ENCODE results near the gene GNAI3.

The GNAI3 gene

GRCh38 chr1:109628540-109629321 lies 80.3 kb downstream of the GNAI3 start:
- Histone ChIP-seq H3K4ac (ENCODE audit: low read depth in 1 of 2, low read length in 2 of 2) (no peak overlapping the region), H3K23ac (ENCODE audit: low read length in 2 of 2) (no peak overlapping the region), H3K4me2 (ENCODE audit: low read length, poor library complexity, severe bottlenecking) (no peak overlapping the region), H3K79me1 (replicated peaks; ENCODE audit: low read length, poor library complexity, severe bottlenecking) (peaks cover 38% of the 10 kb centered on the region), H4K91ac (ENCODE audit: low read length) (no peak overlapping the region), H3K27ac (ENCODE audit: low read length, poor library complexity, severe bottlenecking) (peak overlapping the region; percentile 85), H2BK120ac (ENCODE audit: low read depth, low read length) (no peak overlapping the region), H3K18ac (ENCODE audit: low read depth in 1 of 2, low read length in 2 of 2) (no peak overlapping the region), H3K9me3 (ENCODE audit: control insufficient read depth, low read length) (no peaks in the 10 kb centered on the region), H3K9ac (ENCODE audit: low read length) (no peak overlapping the region), H2BK12ac (ENCODE audit: low read length in 2 of 2) (no peak overlapping the region), H2BK15ac (ENCODE audit: low read depth, poor library complexity, severe bottlenecking) (no peak overlapping the region), H4K8ac (ENCODE audit: low read length) (no peak overlapping the region), H2AFZ (ENCODE audit: low read depth, low read length) (no peak overlapping the region), H3K4me3 (ENCODE audit: insufficient read depth in 1 of 2, low read depth in 1 of 2, low read length in 2 of 2) (no peak overlapping the region), H3K27me3 (ENCODE audit: control insufficient read depth in 1 of 2, insufficient read depth in 1 of 2, low read length in 2 of 2) (no peaks in the 10 kb centered on the region), H2BK5ac (ENCODE audit: low read depth, low read length, poor library complexity, severe bottlenecking) (no peak overlapping the region), H2AK5ac (ENCODE audit: low read length, severe bottlenecking) (peak overlapping the region; percentile 22), H3K36me3 (ENCODE audit: control insufficient read depth in 1 of 2, insufficient read depth in 2 of 2, low read depth in 1 of 2, low read length in 2 of 2) (peaks cover 63 to 85% of the 10 kb centered on the region in 2 experiments), H3K4me1 (ENCODE audit: control insufficient read depth, insufficient read depth, low read depth, low read length) (peaks cover 50% of the 10 kb centered on the region), H3K14ac (ENCODE audit: low read length in 2 of 2) (no peak overlapping the region)
- DNase-seq, result no peak
- 86% methylated on average over 23 of the region's 23 CpGs for WGBS

DNA sequence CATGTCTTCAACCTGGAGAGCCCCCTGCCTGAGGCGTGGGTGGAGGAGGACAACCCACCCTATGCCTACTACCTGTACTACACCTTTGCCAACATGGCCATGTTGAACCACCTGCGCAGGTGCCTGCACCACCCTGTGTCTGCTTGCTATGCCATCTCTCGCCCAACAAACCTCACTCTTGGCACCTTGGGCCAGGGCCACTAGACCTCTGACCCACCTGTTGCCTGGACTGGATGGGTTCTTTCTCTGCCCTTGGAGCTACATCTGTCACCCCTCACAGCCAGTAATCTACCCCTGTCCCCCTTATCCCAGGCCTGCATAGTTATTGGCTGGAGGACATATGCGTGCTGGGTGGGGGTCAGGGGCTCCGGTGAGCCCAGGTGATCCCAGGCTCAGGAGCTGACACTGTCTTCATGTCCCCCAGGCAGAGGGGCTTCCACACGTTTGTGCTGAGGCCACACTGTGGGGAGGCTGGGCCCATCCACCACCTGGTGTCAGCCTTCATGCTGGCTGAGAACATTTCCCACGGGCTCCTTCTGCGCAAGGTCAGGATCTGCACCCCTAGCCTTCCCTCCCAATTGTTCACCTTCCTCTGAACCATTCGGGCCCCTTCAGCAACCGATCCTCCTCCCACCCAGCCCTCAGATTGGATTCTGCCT lies 81.1 kb downstream of the GNAI3 start:
- H2BK120ac ChIP-seq (ENCODE audit: low read depth, low read length), result no peak overlapping the region
- H2AFZ ChIP-seq (ENCODE audit: low read depth, low read length), result no peak overlapping the region
- peaks cover 63 to 84% of the 10 kb centered on the region in 2 experiments for H3K36me3 ChIP-seq (ENCODE audit: control insufficient read depth in 1 of 2, insufficient read depth in 2 of 2, low read depth in 1 of 2, low read length in 2 of 2)
- no peak overlapping the region for H3K9ac ChIP-seq (ENCODE audit: low read length)
- no peaks in the 10 kb centered on the region for H3K9me3 ChIP-seq (ENCODE audit: control insufficient read depth, low read length)
- H3K14ac ChIP-seq (ENCODE audit: low read length in 2 of 2), result no peak overlapping the region
- H3K27me3 ChIP-seq (ENCODE audit: control insufficient read depth in 1 of 2, insufficient read depth in 1 of 2, low read length in 2 of 2), result no peaks in the 10 kb centered on the region
- no peak overlapping the region for H3K18ac ChIP-seq (ENCODE audit: low read depth in 1 of 2, low read length in 2 of 2)
- H2BK5ac ChIP-seq (ENCODE audit: low read depth, low read length, poor library complexity, severe bottlenecking), result no peak overlapping the region
- H2AK5ac ChIP-seq (ENCODE audit: low read length, severe bottlenecking), result peak overlapping the region; percentile 8
- no peak overlapping the region for H3K27ac ChIP-seq (ENCODE audit: low read length, poor library complexity, severe bottlenecking)
- no peak overlapping the region for H3K23ac ChIP-seq (ENCODE audit: low read length in 2 of 2)
- H3K4ac ChIP-seq (ENCODE audit: low read depth in 1 of 2, low read length in 2 of 2), result no peak overlapping the region
- no peak overlapping the region for H2BK12ac ChIP-seq (ENCODE audit: low read length in 2 of 2)
- H3K4me1 ChIP-seq (ENCODE audit: control insufficient read depth, insufficient read depth, low read depth, low read length), result peaks cover 45% of the 10 kb centered on the region
- no peak overlapping the region for H4K8ac ChIP-seq (ENCODE audit: low read length)
- H2BK15ac ChIP-seq (ENCODE audit: low read depth, poor library complexity, severe bottlenecking), result no peak overlapping the region
- H3K4me3 ChIP-seq (ENCODE audit: insufficient read depth in 1 of 2, low read depth in 1 of 2, low read length in 2 of 2), result no peak overlapping the region
- H3K79me1 ChIP-seq (replicated peaks; ENCODE audit: low read length, poor library complexity, severe bottlenecking), result peaks cover 40% of the 10 kb centered on the region
- WGBS, result 85% methylated on average over 10 of the region's 10 CpGs
- DNase-seq, result no peak
- H3K4me2 ChIP-seq (ENCODE audit: low read length, poor library complexity, severe bottlenecking), result no peak overlapping the region
- no peak overlapping the region for H4K91ac ChIP-seq (ENCODE audit: low read length)

GRCh38 chr1:109630081-109630897 lies 81.9 kb downstream of the GNAI3 start:
- 95% methylated on average over 20 of the region's 30 CpGs for WGBS
- no peak overlapping the region for H3K23ac ChIP-seq (ENCODE audit: low read length in 2 of 2)
- H3K36me3 ChIP-seq (ENCODE audit: control insufficient read depth in 1 of 2, insufficient read depth in 2 of 2, low read depth in 1 of 2, low read length in 2 of 2), result peaks cover 63 to 76% of the 10 kb centered on the region in 2 experiments
- H4K8ac ChIP-seq (ENCODE audit: low read length), result peak overlapping the region; percentile 1
- no peak overlapping the region for H3K14ac ChIP-seq (ENCODE audit: low read length in 2 of 2)
- no peak overlapping the region for H2BK12ac ChIP-seq (ENCODE audit: low read length in 2 of 2)
- no peaks in the 10 kb centered on the region for H3K27me3 ChIP-seq (ENCODE audit: control insufficient read depth in 1 of 2, insufficient read depth in 1 of 2, low read length in 2 of 2)
- H3K4ac ChIP-seq (ENCODE audit: low read depth in 1 of 2, low read length in 2 of 2), result no peak overlapping the region
- H2BK15ac ChIP-seq (ENCODE audit: low read depth, poor library complexity, severe bottlenecking), result no peak overlapping the region
- H3K79me1 ChIP-seq (replicated peaks; ENCODE audit: low read length, poor library complexity, severe bottlenecking), result peaks cover 40% of the 10 kb centered on the region
- H3K18ac ChIP-seq (ENCODE audit: low read depth in 1 of 2, low read length in 2 of 2), result no peak overlapping the region
- H3K4me2 ChIP-seq (ENCODE audit: low read length, poor library complexity, severe bottlenecking), result no peak overlapping the region
- no peak overlapping the region for H2BK120ac ChIP-seq (ENCODE audit: low read depth, low read length)
- H3K4me3 ChIP-seq (ENCODE audit: insufficient read depth in 1 of 2, low read depth in 1 of 2, low read length in 2 of 2), result no peak overlapping the region
- peaks cover 38% of the 10 kb centered on the region for H3K4me1 ChIP-seq (ENCODE audit: control insufficient read depth, insufficient read depth, low read depth, low read length)
- H2AK5ac ChIP-seq (ENCODE audit: low read length, severe bottlenecking), result no peak overlapping the region
- H3K9ac ChIP-seq (ENCODE audit: low read length), result no peak overlapping the region
- H2BK5ac ChIP-seq (ENCODE audit: low read depth, low read length, poor library complexity, severe bottlenecking), result no peak overlapping the region
- H4K91ac ChIP-seq (ENCODE audit: low read length), result no peak overlapping the region
- DNase-seq, result no peak
- no peak overlapping the region for H2AFZ ChIP-seq (ENCODE audit: low read depth, low read length)
- no peak overlapping the region for H3K27ac ChIP-seq (ENCODE audit: low read length, poor library complexity, severe bottlenecking)
- H3K9me3 ChIP-seq (ENCODE audit: control insufficient read depth, low read length), result no peaks in the 10 kb centered on the region
